HG03342 (cell line): ENCODE measurements around the gene CHID1.

ENCODE experiments used
- ATAC-seq: cut with Tn5 transposase; IDR thresholded peaks from one replicate; pipeline ENCODE4 v1.9.1; 2021; ENCODE audit warnings: mild to moderate bottlenecking, moderate library complexity; ENCODE audit not compliant: unreplicated experiment

The CHID1 gene

GRCh38 chr11:865462-866430 is 44.9 kb downstream of the CHID1 start:
- ATAC-seq = no peak

GRCh38 chr11:864898-865297 is 45.7 kb downstream of the CHID1 start:
- ATAC-seq = no peak

GRCh38 chr11:863910-864827 is 46.4 kb downstream of the CHID1 start:
- no peak for ATAC-seq

- no peak for ATAC-seq
Measured at GRCh38 chr11:863023-863909, 47.3 kb downstream of the CHID1 start.

GRCh38 chr11:862696-863022 is 48.0 kb downstream of the CHID1 start:
- ATAC-seq = no peak

- no peak for ATAC-seq
Measured at GRCh38 chr11:862081-862661, 48.4 kb downstream of the CHID1 start.

GRCh38 chr11:861105-861479 is 49.5 kb downstream of the CHID1 start:
- ATAC-seq = no peak

GRCh38 chr11:860234-861104 is 50.1 kb downstream of the CHID1 start:
- ATAC-seq = no peak

GRCh38 chr11:859394-860131 is 51.0 kb downstream of the CHID1 start:
- ATAC-seq = no peak

GRCh38 chr11:858762-859339 is 51.8 kb downstream of the CHID1 start:
- ATAC-seq = no peak

- ATAC-seq = no peak
Measured at GRCh38 chr11:858053-858761, 52.4 kb downstream of the CHID1 start.

GRCh38 chr11:856397-856796 is 54.2 kb downstream of the CHID1 start:
- no peak for ATAC-seq

- ATAC-seq = no peak
Measured at GRCh38 chr11:855796-856195, 54.8 kb downstream of the CHID1 start.

GRCh38 chr11:855330-855674 is 55.3 kb downstream of the CHID1 start:
- no peak for ATAC-seq

GRCh38 chr11:854601-855329 is 55.8 kb downstream of the CHID1 start:
- no peak for ATAC-seq

GRCh38 chr11:853682-854448 is 56.7 kb downstream of the CHID1 start:
- no peak for ATAC-seq

- ATAC-seq = no peak
Measured at GRCh38 chr11:852762-853161, 57.8 kb downstream of the CHID1 start.
